Measurements from ENCODE around the gene ACADL. TPM values are rescaled to one million over a fixed set of nuclear protein-coding genes. Genes with fewer than 3 reads are reported as not detected.

Gene ACADL
- total and polyA plus RNA-seq, 2 of the 8 experiments (the other 6 are each of a cell fraction or from before 2014, with no cell fraction given), result 0.11 to 0.34 TPM

GRCh38 chr2:210174086-210174485 is 51.2 kb downstream of the ACADL start (continued):
- TF ChIP-seq YY1 (IDR thresholded peaks at IDR 0.05; ENCODE audit: low read depth, low read length), result no peak
- TF ChIP-seq CHD1 (IDR thresholded peaks at IDR 0.05; ENCODE audit: low read depth, low read length), result no peak

Measured in H1 (cell line).